GM18870 (cell line): ENCODE data around the gene FAM110A.
"Not testable (repeated sequence)": the region's sequence is repeated elsewhere in the genome, so short reads cannot be mapped to it uniquely, and the experiment has no call there.

Source experiments
- ATAC-seq: cut with Tn5 transposase; IDR thresholded peaks from one replicate; pipeline ENCODE4 v1.9.1; 2021; ENCODE audit warnings: moderate library complexity; ENCODE audit not compliant: unreplicated experiment

Gene FAM110A

DNA sequence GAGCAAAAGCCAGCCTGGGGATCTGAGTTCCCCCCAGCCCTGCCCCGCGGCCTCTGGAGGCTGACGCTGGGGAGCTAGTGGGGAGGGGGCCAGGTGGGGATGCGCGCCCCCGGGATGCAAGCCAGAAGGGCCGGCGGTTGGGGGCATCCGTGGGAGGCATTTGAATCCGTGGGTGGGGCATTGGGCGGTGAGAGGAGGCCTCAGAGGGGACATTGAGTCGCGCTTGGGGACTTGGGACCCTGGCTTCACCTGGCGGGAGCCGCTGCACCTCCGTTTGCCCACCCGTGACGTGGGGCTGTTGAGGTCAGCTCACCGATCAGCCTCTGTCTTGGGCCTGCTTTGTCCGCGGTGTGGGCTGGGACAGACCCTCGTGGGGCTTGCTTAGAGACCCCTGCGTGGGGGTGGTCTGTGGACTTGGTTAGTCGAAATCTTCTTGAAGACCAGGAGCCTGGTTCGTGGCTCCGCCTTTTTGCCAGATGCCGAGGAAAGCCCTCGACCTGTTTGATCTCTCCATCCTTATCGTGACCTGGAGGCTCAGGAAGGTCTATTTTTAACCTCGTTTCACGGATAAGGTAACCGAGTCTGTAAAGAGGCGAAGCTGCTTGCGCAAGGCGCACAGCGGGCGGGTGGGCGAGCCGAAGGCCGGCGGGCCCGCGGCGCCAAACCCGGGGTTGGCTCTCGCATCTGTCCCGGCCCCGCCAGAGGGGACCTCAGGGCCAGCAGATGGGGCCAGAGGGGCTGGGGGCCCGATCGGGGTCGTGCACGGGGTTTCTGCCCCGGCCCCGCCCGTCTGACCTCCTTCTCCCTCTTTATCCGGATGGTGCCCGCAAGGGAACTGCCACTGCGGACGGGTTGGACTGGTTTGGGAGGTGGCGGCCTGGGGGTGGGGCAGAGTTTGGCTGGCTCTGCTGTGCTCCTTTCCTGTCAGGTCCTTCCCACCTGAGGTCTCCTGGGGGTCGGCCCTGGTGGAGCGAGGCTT lies 8.3 kb downstream of the FAM110A start:
- ATAC-seq, result no peak

DNA sequence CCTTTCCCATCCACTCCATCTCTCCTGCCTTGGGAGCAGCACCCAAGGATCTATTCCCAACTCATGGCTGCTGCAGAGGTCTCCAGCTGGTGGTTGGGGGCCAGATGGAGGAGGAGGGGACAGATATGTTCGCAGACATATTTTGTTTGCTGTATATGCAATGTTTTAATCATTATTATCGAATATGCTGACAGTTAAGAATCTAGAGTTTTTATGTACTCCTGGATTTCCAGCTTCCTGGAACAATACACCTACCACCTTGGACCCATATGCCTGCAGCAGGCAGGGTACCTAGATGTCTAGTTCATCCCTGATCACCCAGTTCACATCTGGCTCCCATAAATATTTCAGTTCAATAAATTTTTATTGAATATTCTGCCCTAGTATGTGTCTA lies 9.0 kb downstream of the FAM110A start:
- ATAC-seq, result no peak

DNA sequence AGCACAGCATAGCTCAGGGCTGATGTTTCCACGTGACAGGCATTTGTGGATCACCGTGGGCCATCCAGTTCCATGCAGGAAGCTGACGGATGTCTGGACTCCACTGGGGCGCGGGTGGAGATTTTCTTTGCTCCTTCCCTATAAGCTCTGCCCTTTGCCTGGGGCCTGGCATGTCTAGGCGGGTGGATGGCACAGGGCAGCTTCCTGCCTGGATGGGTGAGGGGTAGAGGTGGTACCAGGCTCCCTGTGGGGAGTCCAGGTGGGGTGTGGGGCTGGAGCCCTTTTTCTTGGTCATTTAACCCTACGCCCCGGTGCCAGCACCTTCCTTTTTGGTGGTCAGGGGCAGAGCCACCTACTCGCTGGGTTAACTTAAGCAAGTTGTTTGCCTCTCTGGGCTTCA lies 10.4 kb downstream of the FAM110A start:
- no peak for ATAC-seq

DNA sequence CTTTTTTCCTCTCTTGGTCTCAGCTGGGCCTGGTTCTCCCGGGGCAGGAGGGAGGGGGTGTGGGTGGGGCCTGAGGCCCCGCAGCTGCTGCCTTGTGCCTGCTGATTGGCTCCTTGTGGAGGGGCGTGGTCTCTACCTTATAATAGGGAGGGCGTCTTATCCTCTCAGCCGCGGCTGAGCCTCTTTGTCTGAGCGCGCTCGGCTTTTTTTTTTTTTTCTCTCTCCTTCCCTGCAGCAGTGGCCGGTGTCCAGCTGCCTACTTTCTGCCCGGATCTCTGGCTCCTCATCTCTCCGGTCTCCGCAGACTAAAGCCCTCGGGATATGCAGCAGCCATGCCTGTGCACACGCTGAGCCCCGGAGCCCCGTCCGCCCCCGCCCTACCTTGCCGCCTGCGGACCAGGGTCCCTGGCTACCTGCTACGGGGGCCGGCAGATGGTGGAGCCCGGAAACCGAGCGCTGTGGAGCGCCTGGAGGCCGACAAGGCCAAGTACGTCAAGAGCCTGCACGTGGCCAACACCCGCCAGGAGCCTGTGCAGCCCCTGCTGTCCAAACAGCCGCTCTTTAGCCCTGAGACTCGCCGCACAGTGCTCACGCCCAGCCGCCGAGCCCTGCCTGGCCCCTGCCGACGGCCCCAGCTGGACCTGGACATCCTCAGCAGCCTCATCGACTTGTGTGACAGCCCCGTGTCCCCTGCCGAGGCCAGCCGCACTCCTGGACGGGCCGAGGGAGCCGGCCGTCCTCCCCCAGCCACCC lies 11.1 kb downstream of the FAM110A start:
- peak; percentile 89 for ATAC-seq

DNA sequence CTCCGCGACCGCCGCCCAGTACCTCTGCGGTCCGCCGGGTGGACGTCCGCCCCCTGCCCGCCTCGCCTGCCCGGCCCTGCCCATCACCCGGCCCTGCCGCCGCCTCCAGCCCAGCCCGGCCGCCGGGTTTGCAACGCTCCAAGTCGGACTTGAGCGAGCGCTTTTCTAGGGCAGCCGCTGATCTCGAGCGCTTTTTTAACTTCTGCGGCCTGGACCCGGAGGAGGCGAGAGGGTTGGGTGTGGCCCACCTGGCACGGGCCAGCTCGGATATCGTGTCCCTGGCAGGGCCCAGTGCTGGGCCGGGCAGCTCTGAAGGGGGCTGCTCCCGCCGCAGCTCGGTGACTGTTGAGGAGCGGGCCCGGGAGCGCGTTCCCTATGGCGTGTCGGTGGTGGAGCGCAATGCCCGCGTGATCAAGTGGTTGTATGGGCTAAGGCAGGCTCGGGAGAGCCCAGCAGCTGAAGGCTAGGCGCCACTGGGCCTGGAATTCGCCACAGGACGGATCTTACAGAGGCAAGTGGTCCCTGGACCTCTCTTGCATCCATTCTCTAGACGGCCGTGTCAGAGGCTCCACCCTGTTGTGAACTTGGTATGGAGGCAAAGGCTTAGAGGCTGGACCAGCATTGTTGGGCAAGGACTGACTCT lies 11.8 kb downstream of the FAM110A start:
- no peak for ATAC-seq

DNA sequence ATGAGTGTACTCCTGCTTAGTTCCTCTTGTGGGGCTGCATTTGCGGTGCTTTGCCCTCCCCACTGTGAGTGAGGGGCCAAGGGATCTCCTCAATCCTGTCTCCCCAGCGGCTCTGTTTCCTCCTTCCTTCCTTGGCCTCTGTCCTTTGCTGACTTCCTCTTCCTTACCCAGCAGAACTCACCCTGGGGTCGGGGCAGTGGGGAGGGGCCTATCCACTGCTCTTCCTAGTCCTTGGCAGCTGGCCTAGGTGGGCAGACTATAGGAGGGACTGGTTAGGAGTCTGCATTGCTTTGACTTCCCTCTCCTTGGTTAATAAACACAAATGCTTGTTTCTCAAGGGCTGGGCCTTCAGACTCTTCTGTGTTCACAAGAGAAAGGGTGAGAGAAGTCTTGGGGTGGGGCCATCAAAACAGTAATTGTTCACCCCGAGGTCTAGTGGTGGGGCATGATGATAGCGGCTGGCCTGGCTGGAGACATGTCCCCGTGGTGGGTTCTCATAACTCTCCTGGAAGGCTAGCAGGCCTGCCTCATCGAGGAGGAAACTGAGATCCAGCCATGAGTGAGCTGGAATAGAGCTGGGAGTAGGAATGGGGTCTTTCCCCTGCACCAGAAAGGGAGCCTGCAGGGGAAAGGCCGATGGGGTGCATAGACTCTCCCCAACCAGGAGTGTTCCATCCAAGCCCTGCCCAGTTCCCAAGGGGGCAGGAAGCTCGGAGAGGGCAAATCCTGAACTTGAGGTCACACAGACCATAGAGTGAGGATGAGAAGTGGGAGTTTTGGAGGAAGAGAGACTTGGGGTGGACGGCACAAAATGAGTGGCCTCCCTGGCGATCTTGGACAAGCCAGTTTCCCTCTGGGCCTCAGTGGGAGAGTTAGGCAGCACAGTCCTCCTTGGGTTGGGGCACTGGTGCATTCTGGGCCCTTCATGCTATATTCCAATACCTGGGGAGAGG lies 12.7 kb downstream of the FAM110A start:
- no peak for ATAC-seq

DNA sequence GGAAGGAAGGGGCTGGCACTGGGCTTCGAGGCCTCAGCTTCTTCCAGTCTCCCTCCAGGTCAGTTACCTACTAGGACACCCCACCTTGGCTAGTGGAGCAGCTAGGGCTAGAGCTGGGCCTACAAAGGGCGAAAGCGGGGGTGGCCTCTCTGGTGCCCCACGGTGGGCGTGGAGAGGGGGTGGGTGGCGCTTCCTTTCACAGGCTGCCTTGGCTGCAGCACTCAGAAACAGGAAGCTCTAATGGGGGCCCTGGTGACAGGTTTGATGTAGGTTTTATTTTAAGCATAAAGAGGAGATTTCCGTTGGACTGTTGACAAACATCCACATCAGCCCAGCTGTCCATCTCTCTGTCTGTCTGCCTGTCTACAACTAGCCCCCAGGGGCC lies 13.4 kb downstream of the FAM110A start:
- ATAC-seq, result no peak

DNA sequence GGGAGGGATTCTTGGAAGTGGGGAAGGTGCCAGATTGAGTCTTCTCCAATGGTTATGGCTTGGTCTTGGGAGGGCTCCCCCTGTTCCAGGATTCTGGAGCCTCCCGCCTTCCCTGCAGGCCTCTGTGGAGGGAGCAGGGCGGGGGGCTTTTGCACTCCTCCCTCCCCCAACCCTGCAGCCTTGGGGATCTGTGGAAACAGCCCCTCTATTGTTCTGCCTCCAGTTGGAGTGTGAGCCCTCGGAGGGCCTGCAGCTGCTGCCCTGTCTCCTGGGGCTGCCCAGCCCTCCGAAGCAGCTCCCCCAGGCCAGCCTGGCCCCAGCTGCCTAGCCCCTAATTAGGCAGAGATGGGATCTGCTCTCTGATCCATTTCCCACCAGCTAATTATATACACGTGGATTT lies 14.7 kb downstream of the FAM110A start:
- no peak for ATAC-seq

DNA sequence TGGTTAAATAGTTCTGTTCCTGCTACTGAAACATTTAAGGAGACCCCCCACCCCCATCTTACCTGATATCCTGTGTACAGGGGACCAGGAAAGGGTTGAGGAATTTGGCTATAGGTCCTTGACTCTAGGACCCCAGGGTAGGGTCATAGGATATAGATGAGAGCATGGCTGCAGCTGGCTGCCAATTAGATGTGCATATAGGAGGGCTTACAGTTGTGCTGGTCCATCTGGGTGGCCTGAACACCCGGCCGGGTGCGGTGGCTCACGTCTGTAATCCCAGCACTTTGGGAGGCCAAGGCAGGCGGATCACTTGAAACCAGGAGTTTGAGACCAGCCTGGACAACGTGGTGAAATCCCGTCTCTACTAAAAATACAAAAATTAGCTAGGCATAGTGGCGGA lies 15.2 kb downstream of the FAM110A start:
- not testable (repeated sequence) for ATAC-seq

DNA sequence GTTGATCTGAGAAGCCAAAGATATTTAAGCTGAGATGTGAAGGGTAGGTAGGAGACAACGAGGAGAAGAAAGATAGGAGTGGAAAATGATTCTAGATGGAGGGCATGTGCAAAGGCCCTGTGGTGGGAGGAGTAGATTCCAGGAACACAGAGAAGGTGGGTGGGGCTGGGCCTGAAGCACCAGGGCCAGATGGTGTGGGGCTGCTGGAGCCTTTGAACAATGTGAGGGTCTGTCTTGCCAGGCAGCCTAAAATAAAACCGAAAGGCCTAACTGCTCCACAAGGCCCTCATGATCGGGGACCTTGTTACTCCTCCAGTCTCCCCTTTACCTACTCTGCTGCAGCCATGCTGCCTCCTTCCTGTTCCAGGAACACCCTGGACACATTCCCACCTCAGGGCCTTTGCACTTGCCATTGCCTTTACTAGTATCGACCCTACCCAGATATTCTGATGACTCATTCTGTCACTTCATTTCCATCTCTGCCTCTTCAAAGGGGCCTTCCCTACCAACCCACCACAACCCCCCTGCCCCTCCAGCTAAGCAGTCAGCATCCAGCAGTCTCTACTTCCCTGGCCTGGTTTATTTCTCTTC lies 20.0 kb downstream of the FAM110A start:
- no peak for ATAC-seq

DNA sequence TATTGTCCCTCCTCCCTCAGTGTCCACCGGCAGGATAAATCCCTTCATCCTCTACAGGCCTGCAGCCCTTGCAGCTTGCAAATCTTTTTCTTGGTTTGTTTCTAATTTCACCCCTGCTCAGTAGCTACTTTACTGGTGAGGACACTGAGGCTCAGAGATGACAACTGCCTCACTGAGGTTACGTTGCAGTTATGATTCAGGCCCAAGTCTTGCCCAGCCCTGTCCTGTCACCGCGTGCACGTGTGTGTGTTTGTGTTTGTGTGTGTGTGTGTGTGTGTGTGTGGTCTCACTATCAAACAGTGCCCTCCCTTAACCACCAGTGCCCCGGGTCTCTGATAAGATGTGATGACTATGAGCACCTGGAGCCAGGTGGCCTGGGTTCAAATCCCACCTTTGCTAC lies 21.1 kb downstream of the FAM110A start:
- no peak for ATAC-seq

DNA sequence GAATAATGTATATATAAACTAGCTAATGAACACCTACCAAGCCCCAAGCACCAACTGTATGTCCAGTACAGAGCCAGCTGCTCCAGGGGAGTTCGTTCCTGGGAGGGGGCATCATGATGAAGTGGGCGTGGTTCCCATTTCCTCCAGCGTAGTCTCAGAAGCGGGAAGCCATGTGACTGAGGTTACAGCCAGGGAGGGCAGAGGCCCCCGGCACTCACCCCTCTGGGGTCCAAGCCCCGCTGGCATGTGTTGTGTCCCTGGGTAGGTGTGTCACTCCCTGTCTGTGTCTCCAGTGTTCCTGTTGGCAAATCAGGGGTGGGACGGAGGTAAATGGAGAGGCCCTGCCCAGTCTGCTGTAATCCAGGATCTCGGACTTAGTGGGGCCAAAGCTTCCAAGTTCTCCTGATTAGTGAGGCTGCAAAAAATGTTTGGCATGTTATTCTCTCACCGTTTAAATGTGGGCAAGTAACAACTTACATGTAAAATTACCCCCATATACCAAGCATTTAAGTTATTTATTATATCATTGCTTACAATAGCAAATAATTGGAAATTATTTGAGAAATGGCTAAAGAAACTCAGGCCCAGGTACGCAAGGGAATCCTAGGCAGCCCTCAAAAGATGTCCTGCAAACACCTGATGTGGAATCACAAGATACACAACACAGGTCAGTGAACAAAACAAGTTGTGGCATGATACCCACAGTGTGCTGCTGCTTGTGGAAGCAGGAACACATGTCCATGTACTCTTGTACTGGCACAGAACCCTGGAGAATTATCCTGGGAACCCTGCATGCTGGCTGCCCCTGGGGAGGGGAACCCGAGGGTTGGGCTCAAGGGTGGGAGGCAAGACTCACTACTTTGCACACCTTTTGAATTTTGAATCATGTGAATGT lies 22.2 kb downstream of the FAM110A start:
- no peak for ATAC-seq

DNA sequence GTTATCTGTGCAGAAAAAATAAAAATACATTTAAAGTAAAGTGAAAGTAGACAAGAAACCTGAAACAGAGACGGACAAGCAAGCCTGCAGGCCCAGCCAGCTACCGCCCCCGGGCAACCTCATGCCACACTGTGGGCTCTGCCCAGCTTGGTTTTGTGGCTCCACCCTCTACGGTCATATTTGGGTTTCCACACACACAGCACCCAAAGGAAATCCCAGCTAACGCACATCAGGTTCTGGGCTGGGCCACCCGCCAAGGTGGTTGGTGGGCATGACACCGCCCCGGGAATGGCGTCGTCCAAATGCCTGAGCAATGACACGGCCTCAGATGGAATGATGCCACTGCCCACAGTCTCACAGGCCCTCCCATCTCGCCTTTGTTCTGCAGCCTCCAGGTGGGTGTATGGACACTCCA lies 22.9 kb downstream of the FAM110A start:
- ATAC-seq, result no peak

DNA sequence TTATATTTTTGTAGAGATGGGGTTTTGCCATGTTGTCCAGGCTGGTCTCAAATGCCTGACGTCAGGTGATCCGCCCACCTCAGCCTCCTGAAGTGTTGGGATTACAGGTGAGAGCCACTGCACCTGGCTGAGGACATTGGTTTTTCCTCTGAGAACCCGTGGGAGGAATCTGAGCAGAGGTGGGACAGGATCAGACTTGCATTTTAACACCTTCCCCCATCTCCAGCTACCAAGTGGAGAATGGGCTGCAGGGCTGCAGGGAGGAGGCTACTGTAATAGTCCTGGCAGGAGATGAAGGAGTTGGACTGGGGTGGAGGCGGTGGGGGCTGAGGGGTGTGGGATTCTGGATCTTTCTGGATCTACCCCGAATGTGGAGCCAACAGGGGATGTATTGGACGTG lies 24.5 kb downstream of the FAM110A start:
- no peak for ATAC-seq

DNA sequence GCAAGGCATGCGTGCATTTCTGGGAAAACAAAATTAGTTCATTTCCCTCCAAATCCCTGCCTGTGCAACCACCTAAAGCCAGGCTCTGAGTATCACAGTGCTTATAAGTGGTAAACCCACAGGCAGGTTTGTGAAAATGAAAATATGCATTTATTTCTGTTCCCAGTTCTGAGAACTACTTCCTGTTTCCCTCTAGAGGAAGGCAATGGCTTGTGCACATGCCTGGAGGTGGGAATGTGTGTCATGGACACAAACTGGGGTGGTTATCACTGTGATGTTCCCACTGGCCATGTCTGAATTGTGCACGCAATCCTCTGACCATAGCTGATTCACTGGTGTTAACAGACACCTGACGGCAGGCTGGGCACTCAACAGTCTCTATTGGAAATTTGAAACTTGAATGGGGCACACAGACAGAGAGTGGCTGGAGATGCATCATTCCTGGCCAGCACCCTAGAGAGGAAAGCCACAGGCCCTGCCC lies 26.3 kb downstream of the FAM110A start:
- ATAC-seq, result no peak

DNA sequence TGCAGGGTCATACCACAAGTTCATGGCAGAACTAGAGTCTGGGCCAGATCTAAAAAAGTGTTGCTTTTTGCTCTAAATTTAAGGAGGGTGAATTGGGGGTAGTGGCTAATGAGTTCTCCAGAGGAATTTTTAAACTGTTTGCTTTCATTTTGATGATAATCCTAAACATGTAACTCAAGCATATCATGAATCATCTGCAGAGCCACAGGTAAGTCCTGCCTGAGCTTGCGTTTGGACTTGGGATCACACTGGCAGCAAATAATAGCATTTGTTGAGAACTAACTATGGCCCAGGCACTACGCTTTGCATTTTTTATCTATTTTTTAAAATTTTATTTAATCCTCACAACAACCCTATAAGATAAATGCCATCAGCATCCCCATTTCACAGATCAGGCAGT lies 27.4 kb downstream of the FAM110A start:
- no peak for ATAC-seq

DNA sequence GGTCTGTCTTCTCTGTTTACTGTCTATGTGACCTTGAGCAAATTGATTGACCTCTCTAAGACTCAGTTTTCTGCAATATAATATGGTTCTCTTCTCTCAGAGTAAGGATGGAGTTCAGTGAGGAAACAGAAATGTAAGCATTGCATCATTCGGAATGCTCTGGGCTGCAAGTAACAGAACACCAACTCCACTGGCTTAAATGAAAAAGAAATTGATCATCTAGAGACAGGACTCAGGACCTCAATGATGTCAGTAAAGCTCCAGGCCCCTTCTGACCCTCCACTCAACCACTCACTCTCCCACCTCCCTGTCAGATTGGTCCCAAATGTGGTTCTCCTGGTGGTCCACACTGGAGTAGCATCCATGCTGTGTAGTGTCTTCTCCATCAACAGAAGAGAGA lies 31.9 kb downstream of the FAM110A start:
- ATAC-seq, result no peak

DNA sequence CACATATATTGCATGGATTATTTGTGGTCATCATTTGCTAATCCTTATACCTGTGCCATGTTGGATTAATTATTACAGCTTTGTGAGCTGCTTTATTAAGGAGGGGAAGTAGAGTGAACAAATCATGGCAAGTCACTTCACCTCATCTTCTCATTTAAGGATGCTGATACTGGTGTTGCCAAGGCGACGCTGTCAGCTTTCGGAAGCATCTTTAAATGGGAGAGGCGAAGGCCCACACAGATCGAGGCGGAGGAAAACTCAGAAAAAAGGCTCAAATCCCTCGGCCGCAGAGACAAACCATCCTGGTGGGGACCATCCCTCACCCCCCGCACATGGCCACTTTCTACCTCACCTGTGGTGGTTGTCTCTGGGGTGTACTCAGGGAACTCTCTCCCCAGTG lies 34.8 kb downstream of the FAM110A start:
- ATAC-seq, result no peak

DNA sequence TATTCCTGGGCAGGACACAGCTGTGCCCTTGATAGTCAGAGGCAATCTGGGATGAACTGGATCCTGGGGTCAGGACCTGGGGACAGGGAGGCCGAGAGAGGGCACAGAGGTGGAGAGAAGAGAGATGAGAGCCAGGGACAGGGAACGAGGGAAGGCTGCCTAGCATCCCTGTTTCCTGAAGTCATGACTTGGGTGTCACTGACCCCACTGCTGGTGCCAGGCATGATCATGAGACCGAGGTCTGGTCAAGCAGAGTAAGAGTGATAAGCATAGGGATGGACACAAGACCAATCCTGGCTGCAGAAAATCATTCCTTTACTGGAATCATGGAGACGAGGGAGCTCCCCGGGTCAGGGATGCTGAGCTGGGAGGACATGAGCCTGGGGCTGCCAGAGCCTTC lies 36.1 kb downstream of the FAM110A start:
- ATAC-seq, result no peak
